Measurements from ENCODE around the gene ITIH6.
"Not testable (repeated sequence)": the region's sequence is repeated elsewhere in the genome, so short reads cannot be mapped to it uniquely, and the experiment has no call there.

Gene ITIH6, protein sequence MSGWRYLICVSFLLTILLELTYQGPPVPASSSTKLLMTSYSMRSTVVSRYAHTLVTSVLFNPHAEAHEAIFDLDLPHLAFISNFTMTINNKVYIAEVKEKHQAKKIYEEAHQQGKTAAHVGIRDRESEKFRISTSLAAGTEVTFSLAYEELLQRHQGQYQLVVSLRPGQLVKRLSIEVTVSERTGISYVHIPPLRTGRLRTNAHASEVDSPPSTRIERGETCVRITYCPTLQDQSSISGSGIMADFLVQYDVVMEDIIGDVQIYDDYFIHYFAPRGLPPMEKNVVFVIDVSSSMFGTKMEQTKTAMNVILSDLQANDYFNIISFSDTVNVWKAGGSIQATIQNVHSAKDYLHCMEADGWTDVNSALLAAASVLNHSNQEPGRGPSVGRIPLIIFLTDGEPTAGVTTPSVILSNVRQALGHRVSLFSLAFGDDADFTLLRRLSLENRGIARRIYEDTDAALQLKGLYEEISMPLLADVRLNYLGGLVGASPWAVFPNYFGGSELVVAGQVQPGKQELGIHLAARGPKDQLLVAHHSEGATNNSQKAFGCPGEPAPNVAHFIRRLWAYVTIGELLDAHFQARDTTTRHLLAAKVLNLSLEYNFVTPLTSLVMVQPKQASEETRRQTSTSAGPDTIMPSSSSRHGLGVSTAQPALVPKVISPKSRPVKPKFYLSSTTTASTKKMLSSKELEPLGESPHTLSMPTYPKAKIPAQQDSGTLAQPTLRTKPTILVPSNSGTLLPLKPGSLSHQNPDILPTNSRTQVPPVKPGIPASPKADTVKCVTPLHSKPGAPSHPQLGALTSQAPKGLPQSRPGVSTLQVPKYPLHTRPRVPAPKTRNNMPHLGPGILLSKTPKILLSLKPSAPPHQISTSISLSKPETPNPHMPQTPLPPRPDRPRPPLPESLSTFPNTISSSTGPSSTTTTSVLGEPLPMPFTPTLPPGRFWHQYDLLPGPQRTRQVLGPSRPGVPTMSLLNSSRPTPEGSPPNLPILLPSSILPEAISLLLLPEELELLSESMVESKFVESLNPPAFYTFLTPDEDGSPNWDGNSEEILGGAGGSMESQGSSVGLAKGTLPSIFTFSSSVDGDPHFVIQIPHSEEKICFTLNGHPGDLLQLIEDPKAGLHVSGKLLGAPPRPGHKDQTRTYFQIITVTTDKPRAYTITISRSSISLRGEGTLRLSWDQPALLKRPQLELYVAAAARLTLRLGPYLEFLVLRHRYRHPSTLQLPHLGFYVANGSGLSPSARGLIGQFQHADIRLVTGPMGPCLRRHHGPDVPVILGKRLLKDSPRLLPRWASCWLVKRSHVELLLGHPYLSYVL

DNA sequence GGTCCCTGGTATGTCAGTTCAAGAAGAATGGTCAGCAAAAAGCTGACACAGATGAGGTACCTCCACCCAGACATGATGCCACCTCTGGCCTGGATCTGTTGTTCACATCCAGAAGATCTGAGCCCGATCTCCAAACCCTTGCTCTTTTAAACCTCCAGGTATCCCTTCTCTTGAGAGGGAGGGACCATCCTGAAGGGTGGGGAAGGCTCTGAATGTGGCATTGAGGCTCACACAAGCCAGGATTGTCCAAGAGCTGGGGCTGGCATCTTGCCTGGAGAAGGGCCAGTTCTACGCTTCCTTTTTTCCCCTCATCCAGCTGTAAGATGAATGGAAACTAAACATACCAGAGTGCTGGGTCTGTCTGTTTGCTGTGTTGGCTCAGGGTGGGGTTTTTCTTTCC lies at the start of gene ITIH6:
ITIH6 (minus strand) TSS at position 119 of the 400 bp plus-strand sequence; CDS start at position 74, 45 bp downstream.
- H3K4me3 ChIP-seq = no peak within 1 kb of the TSS
- no peak for DNase-seq (ENCODE audit: low spot score)
- H3K27ac ChIP-seq = no peak within 1 kb of the TSS
- no peak for TF ChIP-seq CTCF (IDR thresholded peaks at IDR 0.05)

DNA sequence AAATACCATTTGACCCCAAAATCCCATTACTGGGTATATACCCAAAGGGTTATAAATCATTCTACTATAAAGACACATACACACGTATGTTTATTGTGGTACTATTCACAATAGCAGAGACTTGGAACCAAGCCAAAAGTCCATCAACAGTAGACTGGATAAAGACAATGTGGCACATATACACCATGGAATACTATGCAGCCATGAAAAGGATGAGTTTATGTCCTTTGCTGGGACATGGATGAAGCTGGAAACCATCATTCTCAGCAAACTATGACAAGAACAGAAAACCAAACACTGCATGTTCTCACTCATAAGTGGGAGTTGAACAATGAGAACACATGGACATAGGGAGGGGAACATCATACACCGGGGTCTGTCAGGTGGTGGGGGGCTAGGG lies 49.6 kb upstream of the ITIH6 start:
- H3K27ac ChIP-seq; H3K4me3 ChIP-seq; DNase-seq (ENCODE audit: low spot score): not testable (repeated sequence)

GRCh38 chrX:54843050-54843449 lies 45.0 kb upstream of the ITIH6 start:
- H3K27ac ChIP-seq = no peak overlapping the region

DNA sequence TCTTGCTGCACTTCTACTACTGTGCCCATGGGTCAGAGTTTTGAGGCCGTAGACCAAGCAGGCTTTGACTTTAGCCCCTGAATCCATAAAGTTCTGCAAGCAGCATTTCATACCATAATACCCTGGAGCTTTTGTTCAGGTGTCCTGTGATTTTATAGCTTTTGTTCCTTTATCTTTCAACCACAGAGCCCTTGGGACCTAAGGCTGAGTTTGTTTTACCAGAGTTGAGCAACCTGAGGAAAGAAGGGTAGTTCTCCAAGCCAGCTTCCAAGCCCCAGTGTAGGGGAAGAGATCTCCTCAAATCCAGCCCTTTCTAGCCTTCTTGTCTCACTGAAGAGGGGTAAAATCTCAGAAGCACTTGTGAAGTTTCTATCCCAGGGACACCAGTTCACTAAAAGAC lies 44.6 kb upstream of the ITIH6 start:
- no peak for DNase-seq (ENCODE audit: low spot score)
- no peak for TF ChIP-seq CTCF (IDR thresholded peaks at IDR 0.05)
- no peak overlapping the region for H3K27ac ChIP-seq
- H3K4me3 ChIP-seq = no peak overlapping the region

More at GRCh38 chrX:54843050-54843449, 45.0 kb upstream of the ITIH6 start:
- no peak overlapping the region for H3K4me3 ChIP-seq
- no peak for DNase-seq (ENCODE audit: low spot score)
- TF ChIP-seq CTCF (IDR thresholded peaks at IDR 0.05) = no peak

DNA sequence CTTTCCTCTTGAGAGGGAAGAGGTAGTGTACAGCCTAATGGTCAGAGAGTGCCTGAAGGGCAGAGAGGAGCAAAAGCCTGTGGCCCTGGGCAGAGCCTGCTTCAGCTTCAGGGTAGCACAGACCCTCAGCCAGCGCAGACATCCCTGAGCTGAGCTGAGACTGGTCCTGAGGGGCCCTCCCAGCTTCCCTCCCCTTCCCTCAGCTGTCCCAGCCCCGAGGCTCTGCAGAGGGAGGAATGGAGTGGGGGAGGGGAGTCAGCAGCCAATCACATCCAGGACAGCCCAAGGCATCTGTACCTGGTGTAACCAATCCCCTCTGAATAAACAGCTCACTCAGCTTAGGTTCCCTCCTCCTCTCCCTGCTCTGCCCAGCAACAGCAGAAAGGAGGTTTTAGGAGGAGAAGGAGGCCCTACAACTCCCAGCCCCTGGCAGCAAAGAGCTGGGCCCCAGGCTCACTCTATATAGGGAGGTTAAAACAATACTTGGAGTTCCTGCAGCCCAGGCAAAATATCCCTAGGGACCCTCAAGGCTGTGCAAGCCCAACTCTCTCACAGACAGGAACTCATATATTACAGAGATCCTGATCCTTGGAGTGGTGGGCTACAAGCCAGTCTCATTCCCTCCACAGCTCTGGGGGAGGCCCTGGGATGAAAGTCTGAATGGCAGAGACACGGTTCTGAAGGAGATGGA lies 43.3 kb upstream of the ITIH6 start:
- not testable (repeated sequence) for DNase-seq (ENCODE audit: low spot score); H3K4me3 ChIP-seq

GRCh38 chrX:54838583-54838982 lies 40.5 kb upstream of the ITIH6 start:
- no peak for TF ChIP-seq CTCF (IDR thresholded peaks at IDR 0.05)
- H3K4me3 ChIP-seq = no peak overlapping the region
- no peak for DNase-seq (ENCODE audit: low spot score)
- H3K27ac ChIP-seq = no peak overlapping the region

More for the DNA sequence above, 43.3 kb upstream of the ITIH6 start:
- H3K27ac ChIP-seq = not testable (repeated sequence)

DNA sequence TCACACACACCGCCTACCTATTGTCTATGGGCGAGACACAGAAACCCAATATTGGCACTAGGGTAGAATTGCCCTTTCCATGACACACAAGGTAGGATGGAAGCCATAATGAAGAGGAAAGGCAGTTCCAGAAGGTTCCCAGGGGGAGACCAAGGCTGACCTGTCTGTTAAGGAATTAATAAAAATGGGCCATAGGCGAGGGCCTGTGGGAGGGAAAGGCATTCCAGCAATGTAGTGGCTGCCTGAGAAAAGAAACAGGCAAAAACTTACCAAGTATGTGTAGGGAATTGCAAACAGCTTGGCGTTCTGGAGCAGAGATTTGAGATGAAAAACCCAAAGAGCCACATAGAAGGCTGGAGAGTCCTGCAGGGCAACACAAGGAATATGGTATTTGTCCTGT lies 28.5 kb upstream of the ITIH6 start:
- Histone ChIP-seq H3K4me3 (no peak overlapping the region), H3K27ac (no peak overlapping the region)
- TF ChIP-seq CTCF (IDR thresholded peaks at IDR 0.05) = no peak
- DNase-seq (ENCODE audit: low spot score) = no peak
